Measurements from ENCODE around the gene ITPR1.

Gene ITPR1

DNA sequence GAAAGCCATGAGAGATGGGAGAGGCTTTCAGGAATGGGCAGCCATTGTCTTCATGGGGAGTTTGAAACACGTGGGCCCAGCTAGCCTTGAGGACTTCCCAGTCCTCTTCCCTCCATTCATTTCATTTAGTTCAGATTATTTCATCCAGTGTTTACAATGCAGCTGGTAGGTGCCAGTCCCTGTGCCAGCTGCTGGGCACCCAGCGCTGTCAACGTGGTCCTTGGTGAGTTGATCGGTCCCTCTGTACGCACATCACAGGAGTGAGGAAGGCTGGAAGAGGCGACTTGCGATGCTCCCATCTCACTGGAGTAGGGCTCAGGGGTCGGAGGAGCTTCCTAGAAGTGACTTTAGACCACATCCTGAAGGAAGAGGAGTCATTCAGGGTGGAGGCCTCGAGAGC lies 279.7 kb downstream of the ITPR1 start:
- Histone ChIP-seq H3K9me3 (ENCODE audit: insufficient read depth, low read depth, low read length) (no peaks in the 10 kb centered on the region), H3K36me3 (ENCODE audit: insufficient read depth, low read length) (peaks cover 52% of the 10 kb centered on the region; the same call in 1 of the 2 replicates), H3K27me3 (ENCODE audit: insufficient read depth, low read length, poor library complexity, severe bottlenecking) (no peaks in the 10 kb centered on the region), H3K79me2 (ENCODE audit: insufficient read depth, low read length) (no peaks in the 10 kb centered on the region), H2AFZ (ENCODE audit: low read length) (no peak overlapping the region), H3K4me2 (ENCODE audit: low read depth, low read length, poor library complexity, severe bottlenecking) (no peak overlapping the region), H4K20me1 (ENCODE audit: insufficient read depth, low read length, poor library complexity, severe bottlenecking) (no peaks in the 10 kb centered on the region), H3K9ac (ENCODE audit: low read depth, low read length, poor library complexity, severe bottlenecking) (no peak overlapping the region), H3K4me3 (ENCODE audit: low read length, poor library complexity, severe bottlenecking) (no peak overlapping the region), H3F3A (ENCODE audit: low read depth) (no peaks in the 10 kb centered on the region), H3K4me1 (ENCODE audit: insufficient read depth, low read length, poor library complexity, severe bottlenecking) (peaks cover 4% of the 10 kb centered on the region), H3K9me2 (replicated peaks; ENCODE audit: low read depth, low read length) (no peaks in the 10 kb centered on the region)
- TF ChIP-seq EZH2phosphoT487 (IDR thresholded peaks at IDR 0.05; ENCODE audit: borderline replicate concordance), result no peak

DNA sequence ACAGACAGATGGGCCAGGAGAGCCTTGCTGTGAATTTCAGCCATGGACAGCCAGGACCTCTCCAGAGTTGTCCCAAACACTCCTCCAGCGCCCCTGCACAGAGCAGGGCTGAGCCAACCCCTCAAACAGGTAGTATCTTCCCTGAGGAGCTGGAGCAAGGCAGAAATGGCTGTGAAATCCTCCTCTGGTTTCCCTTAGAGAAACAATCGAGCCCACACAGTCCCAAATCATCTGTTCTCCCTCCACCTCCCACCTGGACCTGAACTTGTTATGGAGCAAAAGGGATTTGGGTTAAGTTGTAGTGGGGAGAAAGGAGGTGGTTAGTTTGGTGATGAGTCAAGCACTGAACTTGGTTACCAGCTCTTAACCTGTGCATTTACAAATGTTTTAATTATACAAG lies 280.4 kb downstream of the ITPR1 start:
- no peak overlapping the region for H3K4me3 ChIP-seq (ENCODE audit: low read length, poor library complexity, severe bottlenecking)
- H3K9me3 ChIP-seq (ENCODE audit: insufficient read depth, low read depth, low read length), result no peaks in the 10 kb centered on the region
- no peaks in the 10 kb centered on the region for H3K79me2 ChIP-seq (ENCODE audit: insufficient read depth, low read length)
- H4K20me1 ChIP-seq (ENCODE audit: insufficient read depth, low read length, poor library complexity, severe bottlenecking), result no peaks in the 10 kb centered on the region
- no peaks in the 10 kb centered on the region for H3K9me2 ChIP-seq (replicated peaks; ENCODE audit: low read depth, low read length)
- H3K9ac ChIP-seq (ENCODE audit: low read depth, low read length, poor library complexity, severe bottlenecking), result no peak overlapping the region
- H3K4me2 ChIP-seq (ENCODE audit: low read depth, low read length, poor library complexity, severe bottlenecking), result no peak overlapping the region
- peaks cover 6% of the 10 kb centered on the region for H3K4me1 ChIP-seq (ENCODE audit: insufficient read depth, low read length, poor library complexity, severe bottlenecking)
- no peak for TF ChIP-seq EZH2phosphoT487 (IDR thresholded peaks at IDR 0.05; ENCODE audit: borderline replicate concordance)
- TF ChIP-seq, protein P1, sequence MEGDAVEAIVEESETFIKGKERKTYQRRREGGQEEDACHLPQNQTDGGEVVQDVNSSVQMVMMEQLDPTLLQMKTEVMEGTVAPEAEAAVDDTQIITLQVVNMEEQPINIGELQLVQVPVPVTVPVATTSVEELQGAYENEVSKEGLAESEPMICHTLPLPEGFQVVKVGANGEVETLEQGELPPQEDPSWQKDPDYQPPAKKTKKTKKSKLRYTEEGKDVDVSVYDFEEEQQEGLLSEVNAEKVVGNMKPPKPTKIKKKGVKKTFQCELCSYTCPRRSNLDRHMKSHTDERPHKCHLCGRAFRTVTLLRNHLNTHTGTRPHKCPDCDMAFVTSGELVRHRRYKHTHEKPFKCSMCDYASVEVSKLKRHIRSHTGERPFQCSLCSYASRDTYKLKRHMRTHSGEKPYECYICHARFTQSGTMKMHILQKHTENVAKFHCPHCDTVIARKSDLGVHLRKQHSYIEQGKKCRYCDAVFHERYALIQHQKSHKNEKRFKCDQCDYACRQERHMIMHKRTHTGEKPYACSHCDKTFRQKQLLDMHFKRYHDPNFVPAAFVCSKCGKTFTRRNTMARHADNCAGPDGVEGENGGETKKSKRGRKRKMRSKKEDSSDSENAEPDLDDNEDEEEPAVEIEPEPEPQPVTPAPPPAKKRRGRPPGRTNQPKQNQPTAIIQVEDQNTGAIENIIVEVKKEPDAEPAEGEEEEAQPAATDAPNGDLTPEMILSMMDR (conservative IDR thresholded peaks at IDR 0.05; ENCODE audit: low read length), result no peak
- no peak overlapping the region for H2AFZ ChIP-seq (ENCODE audit: low read length)
- H3K36me3 ChIP-seq (ENCODE audit: insufficient read depth, low read length), result peaks cover 47% of the 10 kb centered on the region; the same call in 1 of the 2 replicates
- H3K27me3 ChIP-seq (ENCODE audit: insufficient read depth, low read length, poor library complexity, severe bottlenecking), result no peaks in the 10 kb centered on the region
- no peaks in the 10 kb centered on the region for H3F3A ChIP-seq (ENCODE audit: low read depth)

DNA sequence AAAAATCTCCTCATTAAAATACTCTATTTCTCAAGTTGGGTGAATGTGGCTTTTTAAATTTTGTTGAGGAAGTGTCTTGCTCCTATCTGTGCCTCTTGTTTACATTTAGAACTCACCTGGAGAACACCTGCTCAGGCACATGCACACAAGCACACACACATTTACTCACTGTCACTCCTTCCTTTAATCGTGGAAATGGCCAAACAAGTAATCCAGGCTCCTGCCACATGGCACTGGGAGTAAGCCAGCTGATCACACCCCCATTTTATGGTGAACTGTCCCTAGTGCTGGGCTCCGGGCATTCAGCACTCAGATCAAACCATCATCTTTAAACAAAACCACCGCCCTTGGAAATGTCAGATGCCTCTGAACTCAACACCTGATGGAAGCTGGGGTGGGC lies 281.4 kb downstream of the ITPR1 start:
- Histone ChIP-seq H4K20me1 (ENCODE audit: insufficient read depth, low read length, poor library complexity, severe bottlenecking) (no peaks in the 10 kb centered on the region), H3K79me2 (ENCODE audit: insufficient read depth, low read length) (no peaks in the 10 kb centered on the region), H3K4me2 (ENCODE audit: low read depth, low read length, poor library complexity, severe bottlenecking) (no peak overlapping the region), H3F3A (ENCODE audit: low read depth) (no peaks in the 10 kb centered on the region), H3K36me3 (ENCODE audit: insufficient read depth, low read length) (peaks cover 51% of the 10 kb centered on the region; the same call in 1 of the 2 replicates), H3K4me3 (ENCODE audit: low read length, poor library complexity, severe bottlenecking) (no peak overlapping the region), H3K9me2 (replicated peaks; ENCODE audit: low read depth, low read length) (no peaks in the 10 kb centered on the region), H3K9me3 (ENCODE audit: insufficient read depth, low read depth, low read length) (no peaks in the 10 kb centered on the region), H3K27me3 (ENCODE audit: insufficient read depth, low read length, poor library complexity, severe bottlenecking) (no peaks in the 10 kb centered on the region), H3K9ac (ENCODE audit: low read depth, low read length, poor library complexity, severe bottlenecking) (no peak overlapping the region), H2AFZ (ENCODE audit: low read length) (no peak overlapping the region), H3K4me1 (ENCODE audit: insufficient read depth, low read length, poor library complexity, severe bottlenecking) (peaks cover 12% of the 10 kb centered on the region)
- TF ChIP-seq, protein P1 (conservative IDR thresholded peaks at IDR 0.05; ENCODE audit: low read length), result no peak
- no peak for TF ChIP-seq EZH2phosphoT487 (IDR thresholded peaks at IDR 0.05; ENCODE audit: borderline replicate concordance)

DNA sequence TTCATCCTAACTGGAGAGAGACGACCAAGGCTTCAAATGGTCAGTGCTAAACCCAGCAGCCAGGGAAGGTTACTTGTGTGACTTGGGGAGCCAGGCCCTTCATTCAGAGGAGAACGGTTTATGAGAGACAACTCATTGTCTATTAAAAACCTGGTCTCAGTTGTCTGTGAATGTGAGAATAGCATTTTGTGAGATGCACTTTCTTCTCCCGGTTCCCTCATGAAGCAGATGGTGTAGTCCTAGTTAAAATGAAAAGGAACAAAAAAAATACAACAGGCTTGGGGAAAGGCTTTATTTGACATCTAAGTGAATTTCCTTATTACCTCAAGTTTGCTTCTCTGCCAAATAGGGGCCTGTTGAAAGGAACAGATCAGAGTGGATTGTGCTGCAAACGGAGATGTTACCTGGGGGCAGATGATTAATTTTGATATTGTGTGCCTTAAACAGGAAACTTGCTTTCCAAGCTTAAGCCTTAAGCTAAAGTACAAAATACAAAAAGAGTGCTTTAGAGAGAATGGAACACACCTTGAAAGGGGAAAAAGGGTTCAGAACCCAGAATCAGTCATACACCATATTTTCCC lies 283.3 kb downstream of the ITPR1 start:
- Histone ChIP-seq H3F3A (ENCODE audit: low read depth) (no peaks in the 10 kb centered on the region), H3K4me3 (ENCODE audit: low read length, poor library complexity, severe bottlenecking) (no peak overlapping the region), H4K20me1 (ENCODE audit: insufficient read depth, low read length, poor library complexity, severe bottlenecking) (no peaks in the 10 kb centered on the region), H3K9me2 (replicated peaks; ENCODE audit: low read depth, low read length) (no peaks in the 10 kb centered on the region), H3K9me3 (ENCODE audit: insufficient read depth, low read depth, low read length) (no peaks in the 10 kb centered on the region), H3K79me2 (ENCODE audit: insufficient read depth, low read length) (no peaks in the 10 kb centered on the region), H3K9ac (ENCODE audit: low read depth, low read length, poor library complexity, severe bottlenecking) (no peak overlapping the region), H3K4me2 (ENCODE audit: low read depth, low read length, poor library complexity, severe bottlenecking) (no peak overlapping the region), H3K27me3 (ENCODE audit: insufficient read depth, low read length, poor library complexity, severe bottlenecking) (no peaks in the 10 kb centered on the region), H3K36me3 (ENCODE audit: insufficient read depth, low read length) (peaks cover 39% of the 10 kb centered on the region; the same call in 1 of the 2 replicates), H3K4me1 (ENCODE audit: insufficient read depth, low read length, poor library complexity, severe bottlenecking) (peaks cover 12% of the 10 kb centered on the region), H2AFZ (ENCODE audit: low read length) (no peak overlapping the region)
- TF ChIP-seq, protein P1 (conservative IDR thresholded peaks at IDR 0.05; ENCODE audit: low read length), result no peak
- no peak for TF ChIP-seq EZH2phosphoT487 (IDR thresholded peaks at IDR 0.05; ENCODE audit: borderline replicate concordance)

Measured in Loucy (cell line).